ENCODE data around the gene ZNF444. TPM values are rescaled to one million over a fixed set of nuclear protein-coding genes. Genes with fewer than 3 reads are reported as not detected.
A peak's percentile ranks its signal among the peaks of the same experiment; 100 is the strongest.

The ZNF444 gene
- total RNA-seq, 1 experiment from 2014 or later = 92.2 TPM

GRCh38 chr19:56109226-56109625 lies 31.9 kb upstream of the ZNF444 start:
- no peak overlapping the region for H3K27ac Mint-ChIP-seq (ENCODE audit: unreplicated experiment)
- no peak overlapping the region for H3K4me3 ChIP-seq (ENCODE audit: low read depth, low read length)
- DNase-seq = no peak
- ChIA-PET POLR2A (no interaction called here), CTCF (no interaction called here)
- peaks cover 20% of the 10 kb centered on the region for H3K4me1 ChIP-seq
- TF ChIP-seq CTCF (IDR thresholded peaks at IDR 0.05; ENCODE audit: insufficient read depth in 1 of 2, low read depth in 1 of 2, low read length in 1 of 2, severe bottlenecking in 1 of 2, unreplicated experiment in 1 of 2) = no peak
- H3K9me3 ChIP-seq = no peaks in the 10 kb centered on the region
- H3K27me3 Mint-ChIP-seq (ENCODE audit: insufficient read depth, unreplicated experiment) = no peaks in the 10 kb centered on the region
- H3K4me3 Mint-ChIP-seq (ENCODE audit: unreplicated experiment) = no peak overlapping the region
- H3K9me3 Mint-ChIP-seq (ENCODE audit: unreplicated experiment) = no peaks in the 10 kb centered on the region
- no peaks in the 10 kb centered on the region for H3K27me3 ChIP-seq (replicated peaks; ENCODE audit: control insufficient read depth, insufficient read depth, low read length)
- peaks cover 1% of the 10 kb centered on the region for H3K36me3 ChIP-seq (ENCODE audit: control insufficient read depth, insufficient read depth, low read length)
- intact Hi-C loops (cut with micrococcal nuclease; ENCODE audit: unreplicated experiment) = no loop called here
- H3K4me1 Mint-ChIP-seq (ENCODE audit: low read depth, unreplicated experiment) = peaks cover 21% of the 10 kb centered on the region
- BruUV-seq (replicated peaks) = no TSS peak
- H3K36me3 Mint-ChIP-seq (ENCODE audit: insufficient read depth, unreplicated experiment) = peaks cover 64% of the 10 kb centered on the region

DNA sequence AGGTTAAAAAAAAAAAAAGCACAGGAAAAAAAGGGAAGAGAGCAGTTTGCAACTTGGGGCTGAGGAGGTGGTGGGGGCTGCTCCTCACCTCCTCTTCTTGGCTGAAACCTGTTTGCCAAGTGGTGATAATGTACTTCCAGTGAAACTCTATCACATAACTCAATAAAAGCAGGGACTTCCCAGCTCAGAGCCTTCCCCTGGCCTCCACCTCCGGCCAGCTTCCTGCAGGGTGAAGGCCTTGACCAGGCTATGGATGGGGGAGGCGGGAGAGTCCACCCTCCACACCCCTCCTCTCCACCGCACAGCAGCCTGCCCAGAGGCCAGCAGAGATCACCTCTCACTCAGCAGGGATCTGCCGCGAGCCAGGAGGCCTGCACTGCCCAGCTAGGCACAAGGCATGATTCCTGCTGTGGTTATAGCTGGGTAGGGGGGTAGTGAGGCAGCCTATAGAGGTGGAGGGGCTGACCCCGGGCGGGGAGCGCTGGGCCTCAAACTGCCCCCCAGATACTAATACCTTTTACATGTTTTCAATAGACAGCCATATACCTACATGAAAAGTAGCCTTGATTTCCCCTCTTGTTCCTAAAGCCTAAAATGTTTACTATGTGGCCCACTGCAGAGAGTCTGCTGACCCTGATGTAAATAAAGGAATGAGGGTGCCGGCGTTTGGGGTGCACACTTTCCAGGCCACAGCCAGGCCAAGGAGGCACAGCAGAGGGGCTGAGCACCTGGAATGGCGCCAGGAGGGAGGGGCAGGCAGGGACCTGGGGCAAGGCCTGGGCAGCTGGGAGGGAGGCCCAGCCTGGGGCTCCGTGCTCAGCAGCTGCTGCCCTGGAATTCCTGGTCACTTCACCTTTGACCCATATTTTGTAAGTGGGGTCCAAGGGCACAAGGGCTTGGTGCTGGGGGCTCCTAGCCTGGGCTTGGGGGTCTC lies 30.3 kb upstream of the ZNF444 start:
- H3K4me3 ChIP-seq (ENCODE audit: low read depth, low read length) = no peak overlapping the region
- no peaks in the 10 kb centered on the region for H3K9me3 ChIP-seq
- H3K27me3 ChIP-seq (replicated peaks; ENCODE audit: control insufficient read depth, insufficient read depth, low read length) = no peaks in the 10 kb centered on the region
- no TSS peak for BruUV-seq (replicated peaks)
- H3K4me1 ChIP-seq = peaks cover 20% of the 10 kb centered on the region
- no peaks in the 10 kb centered on the region for H3K27me3 Mint-ChIP-seq (ENCODE audit: insufficient read depth, unreplicated experiment)
- no peaks in the 10 kb centered on the region for H3K9me3 Mint-ChIP-seq (ENCODE audit: unreplicated experiment)
- TF ChIP-seq CTCF (IDR thresholded peaks at IDR 0.05; ENCODE audit: insufficient read depth in 1 of 2, low read depth in 1 of 2, low read length in 1 of 2, severe bottlenecking in 1 of 2, unreplicated experiment in 1 of 2) = no peak
- peaks cover 27% of the 10 kb centered on the region for H3K4me1 Mint-ChIP-seq (ENCODE audit: low read depth, unreplicated experiment)
- peak overlapping the region; percentile 35 for H3K27ac Mint-ChIP-seq (ENCODE audit: unreplicated experiment)
- POLR2A ChIA-PET = interaction anchor here (0.5 kb wide), 1 partner anchor 19 kb away, joined by 3 read pairs; no protein-coding TSS in a partner anchor
- intact Hi-C loops (cut with micrococcal nuclease; ENCODE audit: unreplicated experiment) = no loop called here
- peaks cover 66% of the 10 kb centered on the region for H3K36me3 Mint-ChIP-seq (ENCODE audit: insufficient read depth, unreplicated experiment)
- no peaks in the 10 kb centered on the region; the same call in 1 of the 2 replicates for H3K36me3 ChIP-seq (ENCODE audit: control insufficient read depth, insufficient read depth, low read length)
- CTCF ChIA-PET = interaction anchor here (1.0 kb wide), 1 partner anchor 222 kb away, joined by 3 read pairs; no protein-coding TSS in a partner anchor
- H3K4me3 Mint-ChIP-seq (ENCODE audit: unreplicated experiment) = no peak overlapping the region
- no peak for DNase-seq

- no peaks in the 10 kb centered on the region for H3K9me3 Mint-ChIP-seq (ENCODE audit: unreplicated experiment)
- Histone ChIP-seq H3K36me3 (ENCODE audit: control insufficient read depth, insufficient read depth, low read length) (no peaks in the 10 kb centered on the region; the same call in 1 of the 2 replicates), H3K4me3 (ENCODE audit: low read depth, low read length) (no peak overlapping the region), H3K4me1 (peaks cover 20% of the 10 kb centered on the region), H3K9me3 (no peaks in the 10 kb centered on the region), H3K27me3 (replicated peaks; ENCODE audit: control insufficient read depth, insufficient read depth, low read length) (no peaks in the 10 kb centered on the region)
- ChIA-PET CTCF (no interaction called here), POLR2A (no interaction called here)
- BruUV-seq (replicated peaks) = no TSS peak
- no peak for DNase-seq
- peaks cover 62% of the 10 kb centered on the region for H3K36me3 Mint-ChIP-seq (ENCODE audit: insufficient read depth, unreplicated experiment)
- TF ChIP-seq CTCF (IDR thresholded peaks at IDR 0.05; ENCODE audit: insufficient read depth in 1 of 2, low read depth in 1 of 2, low read length in 1 of 2, severe bottlenecking in 1 of 2, unreplicated experiment in 1 of 2) = no peak
- no peaks in the 10 kb centered on the region for H3K27me3 Mint-ChIP-seq (ENCODE audit: insufficient read depth, unreplicated experiment)
- H3K4me1 Mint-ChIP-seq (ENCODE audit: low read depth, unreplicated experiment) = peaks cover 22% of the 10 kb centered on the region
- intact Hi-C loops (cut with micrococcal nuclease; ENCODE audit: unreplicated experiment) = no loop called here
- H3K4me3 Mint-ChIP-seq (ENCODE audit: unreplicated experiment) = no peak overlapping the region
- no peak overlapping the region for H3K27ac Mint-ChIP-seq (ENCODE audit: unreplicated experiment)
Measured at GRCh38 chr19:56111601-56112312, 29.3 kb upstream of the ZNF444 start.

Data from Caco-2 (cell line).